Measurements from ENCODE around the gene CSTPP1.

DNA sequence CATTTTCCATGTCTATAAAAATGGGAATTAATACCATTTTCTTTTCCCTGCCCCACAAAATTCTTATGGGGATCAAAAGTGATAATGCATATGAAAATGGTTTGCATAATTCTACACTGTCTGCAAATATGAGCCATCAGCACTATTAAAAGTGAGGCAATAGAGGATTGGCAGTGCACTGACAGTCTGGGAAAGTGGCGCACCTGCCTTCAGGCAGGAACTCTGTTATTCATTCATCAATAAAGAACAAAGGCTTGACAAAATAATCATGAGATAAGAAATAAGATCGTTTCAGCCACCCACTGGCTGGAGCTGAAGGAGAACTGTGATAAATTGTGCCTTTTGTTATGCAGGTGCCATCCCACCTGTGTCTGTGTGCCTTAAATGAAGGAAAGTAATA lies 190.7 kb downstream of the CSTPP1 start:
- TF ChIP-seq POLR2A (IDR thresholded peaks at IDR 0.05), result no peak
- TF ChIP-seq, protein P1, sequence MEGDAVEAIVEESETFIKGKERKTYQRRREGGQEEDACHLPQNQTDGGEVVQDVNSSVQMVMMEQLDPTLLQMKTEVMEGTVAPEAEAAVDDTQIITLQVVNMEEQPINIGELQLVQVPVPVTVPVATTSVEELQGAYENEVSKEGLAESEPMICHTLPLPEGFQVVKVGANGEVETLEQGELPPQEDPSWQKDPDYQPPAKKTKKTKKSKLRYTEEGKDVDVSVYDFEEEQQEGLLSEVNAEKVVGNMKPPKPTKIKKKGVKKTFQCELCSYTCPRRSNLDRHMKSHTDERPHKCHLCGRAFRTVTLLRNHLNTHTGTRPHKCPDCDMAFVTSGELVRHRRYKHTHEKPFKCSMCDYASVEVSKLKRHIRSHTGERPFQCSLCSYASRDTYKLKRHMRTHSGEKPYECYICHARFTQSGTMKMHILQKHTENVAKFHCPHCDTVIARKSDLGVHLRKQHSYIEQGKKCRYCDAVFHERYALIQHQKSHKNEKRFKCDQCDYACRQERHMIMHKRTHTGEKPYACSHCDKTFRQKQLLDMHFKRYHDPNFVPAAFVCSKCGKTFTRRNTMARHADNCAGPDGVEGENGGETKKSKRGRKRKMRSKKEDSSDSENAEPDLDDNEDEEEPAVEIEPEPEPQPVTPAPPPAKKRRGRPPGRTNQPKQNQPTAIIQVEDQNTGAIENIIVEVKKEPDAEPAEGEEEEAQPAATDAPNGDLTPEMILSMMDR (IDR thresholded peaks at IDR 0.05), result no peak
- no peak for TF ChIP-seq POLR2AphosphoS5 (IDR thresholded peaks at IDR 0.05)
